GM18951 (cell line): Measurements from ENCODE around the gene SIM2.

Source experiments
- POLR2A ChIP-seq: IDR thresholded peaks from 4 replicates; pipeline ENCODE4 v1.6.1; 2011; ENCODE audit warnings: mild to moderate bottlenecking; ENCODE audit not compliant: insufficient read length, insufficient read depth; ENCODE audit errors: extremely low read depth
- in situ Hi-C: fragments of 300-500 bp; cut with MboI; formaldehyde crosslinking; loops from one replicate; pipeline ENCODE4 v1.12.0; 2022; ENCODE audit warnings: low sequenced_read_pairs, mixed read lengths, inconsistent platforms; ENCODE audit not compliant: unreplicated experiment

SIM2 gene

GRCh38 chr21:36780861-36781260 lies 81.9 kb downstream of the SIM2 start:
- in situ Hi-C loops = no loop called here
- TF ChIP-seq POLR2A = no peak

- in situ Hi-C loops = no loop called here
- TF ChIP-seq POLR2A = no peak
Observed at GRCh38 chr21:36783612-36784374, 84.9 kb downstream of the SIM2 start.

- in situ Hi-C loops = no loop called here
- TF ChIP-seq POLR2A = no peak
Observed at GRCh38 chr21:36784947-36785346, 86.0 kb downstream of the SIM2 start.

GRCh38 chr21:36785615-36786014 lies 86.7 kb downstream of the SIM2 start:
- no peak for TF ChIP-seq POLR2A
- in situ Hi-C loops = no loop called here

GRCh38 chr21:36786186-36786585 lies 87.3 kb downstream of the SIM2 start:
- TF ChIP-seq POLR2A = no peak
- in situ Hi-C loops = no loop called here

GRCh38 chr21:36788120-36788638 lies 89.3 kb downstream of the SIM2 start:
- in situ Hi-C loops = no loop called here
- no peak for TF ChIP-seq POLR2A

- TF ChIP-seq POLR2A = no peak
- in situ Hi-C loops = no loop called here
Observed at GRCh38 chr21:36790616-36791015, 91.7 kb downstream of the SIM2 start.

- in situ Hi-C loops = no loop called here
Observed at GRCh38 chr21:36791180-36791579, 92.3 kb downstream of the SIM2 start.

GRCh38 chr21:36791695-36792470 lies 93.0 kb downstream of the SIM2 start:
- in situ Hi-C loops = no loop called here

More at GRCh38 chr21:36791180-36791579, 92.3 kb downstream of the SIM2 start:
- no peak for TF ChIP-seq POLR2A

GRCh38 chr21:36792505-36792967 lies 93.6 kb downstream of the SIM2 start:
- in situ Hi-C loops = no loop called here
- no peak for TF ChIP-seq POLR2A

More at GRCh38 chr21:36791695-36792470, 93.0 kb downstream of the SIM2 start:
- TF ChIP-seq POLR2A = no peak

- in situ Hi-C loops = no loop called here
- TF ChIP-seq POLR2A = no peak
Observed at GRCh38 chr21:36796070-36796469, 97.2 kb downstream of the SIM2 start.

- TF ChIP-seq POLR2A = no peak
- in situ Hi-C loops = no loop called here
Observed at GRCh38 chr21:36798491-36798890, 99.6 kb downstream of the SIM2 start.
